H1 (cell line): ENCODE results near the gene CDC42BPB. TPM values are rescaled to one million over a fixed set of nuclear protein-coding genes. Genes with fewer than 3 reads are reported as not detected.

Experiments used
- CTCF ChIA-PET: fragments of 300-600 bp; sonication (Branson Sonifier 250); formaldehyde crosslinking; loops from one replicate; lab custom pipeline; 2021; ENCODE audit not compliant: partially characterized antibody; lab: Charles Lee
- POLR2A ChIA-PET: fragments of 300-600 bp; sonication (Branson Sonifier 250); formaldehyde crosslinking; loops from one replicate; lab custom pipeline; 2021; ENCODE audit warnings: inconsistent platforms; ENCODE audit not compliant: partially characterized antibody; lab: Charles Lee
- DNase-seq, 2 experiments: peaks; one replicate each; pipeline versions ENCODE4 v3.0.0 to v3.0.0-alpha.2; 2010 to 2022; ENCODE audit warnings: low spot score in 2 of 2, low read depth in 1 of 2, mixed read lengths in 1 of 2
- FAIRE-seq: peaks from 2 replicates; lab custom pipeline; 2011; peaks lifted over from hg19 to GRCh38; lab: Jason Lieb, UNC
- H2AFZ ChIP-seq: 2 replicates; pipeline ENCODE4 v1.8.1; 2012; ENCODE audit warnings: low read length, inconsistent platforms
- H2AK5ac ChIP-seq: 2 replicates; pipeline ENCODE4 v1.6.1; 2013; ENCODE audit warnings: low read depth, low read length
- H2BK120ac ChIP-seq: replicated peaks from 2 replicates; pipeline ENCODE3; 2013; ENCODE audit warnings: low read depth, low read length, inconsistent platforms
- H2BK12ac ChIP-seq: 2 replicates; pipeline ENCODE4 v1.6.1; 2013; ENCODE audit warnings: low read depth, low read length
- H2BK15ac ChIP-seq: 2 replicates; pipeline ENCODE4 v1.6.1; 2013; ENCODE audit warnings: low read length
- H2BK20ac ChIP-seq: 2 replicates; pipeline ENCODE4 v1.6.1; 2013; ENCODE audit warnings: low read length
- H2BK5ac ChIP-seq: 2 replicates; pipeline ENCODE4 v1.6.1; 2013; ENCODE audit warnings: low read depth, low read length
- H3K14ac ChIP-seq: 2 replicates; pipeline ENCODE4 v1.6.1; 2013; ENCODE audit warnings: inconsistent platforms; ENCODE audit not compliant: insufficient read length
- H3K18ac ChIP-seq: 2 replicates; pipeline ENCODE4 v1.6.1; 2013; ENCODE audit warnings: low read length; ENCODE audit errors: extremely low read depth
- H3K23ac ChIP-seq: 2 replicates; pipeline ENCODE4 v1.6.1; 2013; ENCODE audit warnings: inconsistent platforms; ENCODE audit not compliant: insufficient read length
- H3K23me2 ChIP-seq: 2 replicates; pipeline ENCODE4 v1.6.1; 2013; ENCODE audit warnings: low read depth, low read length
- H3K27ac ChIP-seq: 2 replicates; pipeline ENCODE4 v1.6.1; 2011; ENCODE audit warnings: low read depth, low read length, inconsistent platforms
- H3K27me3 ChIP-seq, 4 experiments: replicated peaks in 1 of 4; 1 replicate in 1 of 4; 2 replicates in 3 of 4; pipeline versions ENCODE4 v1.6.1 to v1.8.1; 2011 to 2013; ENCODE audit warnings: low read length in 3 of 4, mild to moderate bottlenecking in 3 of 4, inconsistent platforms in 2 of 4, mixed read lengths in 2 of 4, moderate library complexity in 1 of 4; ENCODE audit not compliant: control insufficient read depth in 3 of 4, insufficient read depth in 3 of 4; ENCODE audit errors: extremely low read depth in 1 of 4
- H3K36me3 ChIP-seq, 4 experiments: 2 replicates each; pipeline versions ENCODE4 v1.6.1 to v1.8.1; 2011 to 2013; ENCODE audit warnings: mild to moderate bottlenecking in 4 of 4, low read length in 3 of 4, moderate library complexity in 2 of 4, control low read depth in 1 of 4, inconsistent platforms in 1 of 4; ENCODE audit not compliant: insufficient read depth in 4 of 4, control insufficient read depth in 2 of 4
- H3K4ac ChIP-seq: replicated peaks from 2 replicates; pipeline ENCODE3; 2013; ENCODE audit warnings: low read length, low read depth, mixed read lengths, inconsistent platforms; ENCODE audit not compliant: insufficient read length
- H3K4me1 ChIP-seq, 4 experiments: replicated peaks in 1 of 4; 1 replicate in 1 of 4; 2 replicates in 3 of 4; pipeline versions ENCODE4 v1.6.1 to v1.8.1; 2011 to 2013; ENCODE audit warnings: low read length in 3 of 4, inconsistent platforms in 2 of 4, mixed read lengths in 1 of 4; ENCODE audit not compliant: insufficient read depth in 4 of 4, control insufficient read depth in 3 of 4
- H3K4me2 ChIP-seq, 2 experiments: 2 replicates each; pipeline versions ENCODE4 v1.6.1 to v1.8.1; 2011 to 2013; ENCODE audit warnings: low read depth in 2 of 2, low read length in 2 of 2, control low read depth in 1 of 2, inconsistent platforms in 1 of 2, mild to moderate bottlenecking in 1 of 2; ENCODE audit not compliant: insufficient read depth in 1 of 2
- H3K4me3 ChIP-seq, 4 experiments: fragments of 200-600, 300-600 bp in 1 of 4; sonication (generic), shearing (Covaris generic), sonication (Bioruptor Twin) in 1 of 4; 2 replicates each; pipeline versions ENCODE4 v1.5.1 to v1.8.1; 2011 to 2016; ENCODE audit warnings: low read length in 4 of 4, low read depth in 3 of 4, control low read depth in 2 of 4, inconsistent platforms in 2 of 4, mild to moderate bottlenecking in 2 of 4, mixed read lengths in 1 of 4, moderate library complexity in 1 of 4; ENCODE audit not compliant: insufficient read depth in 2 of 4; ENCODE audit errors: extremely low read depth in 1 of 4
- H3K56ac ChIP-seq: replicated peaks from 2 replicates; pipeline ENCODE3; 2013; ENCODE audit warnings: low read depth, mild to moderate bottlenecking, mixed read lengths, low read length, inconsistent platforms; ENCODE audit not compliant: insufficient read length
- H3K79me1 ChIP-seq: 2 replicates; pipeline ENCODE4 v1.6.1; 2013; ENCODE audit warnings: low read depth, low read length, control low read depth
- H3K79me2 ChIP-seq, 2 experiments: 2 replicates each; pipeline versions ENCODE4 v1.6.1 to v1.8.1; 2012 to 2013; ENCODE audit warnings: low read length in 2 of 2, mild to moderate bottlenecking in 2 of 2, inconsistent platforms in 1 of 2; ENCODE audit not compliant: insufficient read depth in 2 of 2, control insufficient read depth in 1 of 2
- H3K9ac ChIP-seq, 4 experiments: replicated peaks in 1 of 4; 1 replicate in 1 of 4; 2 replicates in 3 of 4; pipeline versions ENCODE4 v1.6.1 to v1.8.1; 2011 to 2013; ENCODE audit warnings: low read depth in 3 of 4, low read length in 3 of 4, control low read depth in 2 of 4, mild to moderate bottlenecking in 2 of 4, moderate library complexity in 2 of 4, inconsistent platforms in 1 of 4; ENCODE audit errors: extremely low read depth in 1 of 4
- H3K9me3 ChIP-seq, 2 experiments: 2 replicates each; pipeline versions ENCODE4 v1.6.1 to v1.8.1; 2012 to 2013; ENCODE audit warnings: mild to moderate bottlenecking in 2 of 2, moderate library complexity in 2 of 2, control low read depth in 1 of 2, inconsistent platforms in 1 of 2, low read depth in 1 of 2, low read length in 1 of 2, mixed read lengths in 1 of 2; ENCODE audit not compliant: insufficient read depth in 2 of 2
- H4K20me1 ChIP-seq, 2 experiments: replicated peaks in 1 of 2; 2 replicates each; pipeline versions ENCODE3 to v1.8.1; 2011 to 2013; ENCODE audit warnings: inconsistent platforms in 2 of 2, low read length in 2 of 2, mild to moderate bottlenecking in 1 of 2; ENCODE audit not compliant: insufficient read depth in 2 of 2, control insufficient read depth in 1 of 2
- H4K5ac ChIP-seq: 2 replicates; pipeline ENCODE4 v1.6.1; 2013; ENCODE audit warnings: low read length, low read depth, mixed read lengths, inconsistent platforms; ENCODE audit not compliant: insufficient read length
- H4K8ac ChIP-seq: 2 replicates; pipeline ENCODE4 v1.8.0; 2013; ENCODE audit warnings: mild to moderate bottlenecking, moderate library complexity, low read length, inconsistent platforms; ENCODE audit not compliant: insufficient read depth; ENCODE audit errors: extremely low read depth
- H4K91ac ChIP-seq: replicated peaks from 2 replicates; pipeline ENCODE3; 2013; ENCODE audit warnings: low read length, mixed read lengths, inconsistent platforms; ENCODE audit not compliant: insufficient read length
- KDM4A ChIP-seq: IDR thresholded peaks from one replicate; pipeline ENCODE4 v1.7.1; 2012; ENCODE audit warnings: low read depth, mild to moderate bottlenecking, moderate library complexity, low read length, inconsistent platforms; ENCODE audit not compliant: severe bottlenecking
- MAFK ChIP-seq: IDR thresholded peaks from 2 replicates; pipeline ENCODE4 v1.6.1; 2012; ENCODE audit warnings: low read depth, mild to moderate bottlenecking, improper control_type of control experiment, low read length
- SP1 ChIP-seq: IDR thresholded peaks from 2 replicates; pipeline ENCODE4 v1.6.1; 2011; ENCODE audit warnings: low read depth, low read length
- WGBS, 2 experiments: shearing (Covaris generic) in 1 of 2; methylation state at CpG; one replicate each; pipeline versions ENCODE4 v1.1.6 to v1.1.7; 2013 to 2015; ENCODE audit warnings: low lambda C conversion rate in 2 of 2, mixed read lengths in 2 of 2, inconsistent platforms in 1 of 2, low coverage in 1 of 2, missing lambda C conversion rate in 1 of 2; ENCODE audit not compliant: insufficient replicate concordance in 2 of 2, insufficient coverage in 1 of 2, insufficient read length in 1 of 2; ENCODE audit errors: extremely low coverage in 1 of 2, missing lambda C conversion rate in 1 of 2; 5-methylcytosine and 5-hydroxymethylcytosine counted together
- polyA plus RNA-seq, 7 experiments: library from polyadenylated mRNA; depleted of rRNA in 3 of 7; stranded (reverse) in 5 of 7; unstranded in 2 of 7; fragments of >200 nt in 5 of 7; fragments of 200-250 nt in 2 of 7; gene quantifications; 1 replicate in 5 of 7; 2 replicates in 1 of 7; 4 replicates in 1 of 7; pipeline versions ENCODE4 v1.2.1 to v1.2.3, GENCODE V29; 2011 to 2013; ENCODE audit warnings: missing spikeins in 2 of 7, mixed read lengths in 2 of 7
- total RNA-seq: library from RNA; stranded (reverse); fragmentation: NEBNext Ultra II Directional; extraction: Animal tissue kit (Norgen Biotek cat#: 25700); gene quantifications from 2 replicates; pipeline ENCODE4 v1.2.1, GENCODE V29; 2021
- TF ChIP-seq, protein P1 (sequence below), 3 experiments: IDR thresholded peaks; 1 replicate in 2 of 3; 2 replicates in 1 of 3; pipeline versions ENCODE4 v1.5.1 to v1.6.1; 2011; ENCODE audit warnings: low read length in 3 of 3, mild to moderate bottlenecking in 3 of 3, inconsistent platforms in 2 of 3, low read depth in 1 of 3, moderate library complexity in 1 of 3; ENCODE audit not compliant: insufficient read depth in 1 of 3; ENCODE audit errors: control extremely low read depth in 1 of 3

CDC42BPB gene
- total and polyA plus RNA-seq, 2 of the 8 experiments (the other 6 are each of a cell fraction or from before 2014, with no cell fraction given), result 51.2 to 88.2 TPM

DNA sequence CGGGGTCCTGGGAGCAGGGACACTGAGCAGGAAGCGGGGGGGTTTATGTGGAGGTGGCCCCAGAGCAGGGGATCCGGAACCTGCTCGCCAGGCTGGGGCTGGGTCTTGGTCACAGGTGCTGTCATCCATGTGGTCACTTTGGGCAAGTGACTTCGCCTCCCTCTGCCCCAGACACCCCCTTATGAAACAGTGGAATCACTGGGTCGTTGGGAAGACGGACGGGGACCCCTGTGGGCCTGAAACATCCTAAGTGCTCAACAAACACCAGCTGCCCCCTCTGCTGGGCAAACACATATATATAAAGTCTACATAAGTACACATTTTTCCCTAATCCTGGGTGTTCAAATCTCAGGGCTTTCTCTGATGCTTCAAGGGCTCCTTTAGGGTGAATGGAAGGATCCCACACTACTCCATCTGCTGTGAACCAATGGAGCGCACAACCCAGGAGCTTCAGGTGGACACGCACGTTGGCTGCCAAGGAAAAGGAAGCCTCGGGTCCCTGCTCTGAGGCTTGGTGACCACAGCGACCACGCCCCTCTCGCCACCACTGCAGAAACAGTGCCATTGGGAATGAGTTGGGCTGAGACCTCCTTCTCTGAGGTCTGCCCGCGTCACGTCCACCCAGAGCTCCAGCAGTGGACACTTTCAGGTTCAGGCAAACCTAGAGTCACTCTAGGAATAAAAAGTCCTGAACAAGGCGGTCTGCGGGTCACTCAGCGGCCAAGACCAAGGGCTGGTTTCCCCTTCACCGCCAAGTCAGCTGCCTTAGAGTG, 54.6 kb downstream of the CDC42BPB start:
- H2BK12ac ChIP-seq, result no peak overlapping the region
- peaks cover 0 to 25% (median 6%) of the 10 kb centered on the region in 4 experiments; a peak in 5 of 8 replicates for H3K36me3 ChIP-seq

More for the DNA sequence above, 54.6 kb downstream of the CDC42BPB start:
- Histone ChIP-seq H3K23me2 (no peaks in the 10 kb centered on the region), H3K18ac (no peak overlapping the region), H4K91ac (no peak overlapping the region), H3K14ac (no peak overlapping the region), H3K9ac (no peak overlapping the region; a peak in 1 of 7 replicates), H2BK5ac (no peak overlapping the region), H3K4ac (no peak overlapping the region), H3K4me2 (no peak overlapping the region), H3K79me2 (no peaks in the 10 kb centered on the region), H3K23ac (no peak overlapping the region), H3K56ac (no peak overlapping the region), H4K5ac (no peak overlapping the region), H3K79me1 (peaks cover 10% of the 10 kb centered on the region; the same call in 1 of the 2 replicates), H3K27ac (no peak overlapping the region), H2BK15ac (no peak overlapping the region), H4K8ac (no peak overlapping the region), H2AK5ac (no peak overlapping the region), H2BK20ac (no peak overlapping the region), H3K4me3 (no peak overlapping the region), H2AFZ (no peak overlapping the region), H3K27me3 (no peaks in the 10 kb centered on the region), H2BK120ac (no peak overlapping the region), H3K4me1 (no peaks in the 10 kb centered on the region), H4K20me1 (peaks cover 7 to 13% of the 10 kb centered on the region in 2 experiments), H3K9me3 (no peaks in the 10 kb centered on the region)
- CTCF ChIA-PET, result interaction anchor here (0.6 to 1.4 kb wide), 5 partner anchors 9 to 1177 kb away, joined by 3 to 7 read pairs (median 3); partner anchors contain the start of gene CDC42BPB
- no peak for FAIRE-seq
- 94% methylated on average over 22 of the region's 22 CpGs; no CpG with 5 or more reads in 1 of the 2 experiments for WGBS, 2 experiments
- DNase-seq, result no peak
- POLR2A ChIA-PET, result interaction anchor here (1.0 kb wide), 1 partner anchor 341 kb away, joined by 3 read pairs; no protein-coding TSS in a partner anchor
- TF ChIP-seq SP1, result no peak
- TF ChIP-seq, protein P1, sequence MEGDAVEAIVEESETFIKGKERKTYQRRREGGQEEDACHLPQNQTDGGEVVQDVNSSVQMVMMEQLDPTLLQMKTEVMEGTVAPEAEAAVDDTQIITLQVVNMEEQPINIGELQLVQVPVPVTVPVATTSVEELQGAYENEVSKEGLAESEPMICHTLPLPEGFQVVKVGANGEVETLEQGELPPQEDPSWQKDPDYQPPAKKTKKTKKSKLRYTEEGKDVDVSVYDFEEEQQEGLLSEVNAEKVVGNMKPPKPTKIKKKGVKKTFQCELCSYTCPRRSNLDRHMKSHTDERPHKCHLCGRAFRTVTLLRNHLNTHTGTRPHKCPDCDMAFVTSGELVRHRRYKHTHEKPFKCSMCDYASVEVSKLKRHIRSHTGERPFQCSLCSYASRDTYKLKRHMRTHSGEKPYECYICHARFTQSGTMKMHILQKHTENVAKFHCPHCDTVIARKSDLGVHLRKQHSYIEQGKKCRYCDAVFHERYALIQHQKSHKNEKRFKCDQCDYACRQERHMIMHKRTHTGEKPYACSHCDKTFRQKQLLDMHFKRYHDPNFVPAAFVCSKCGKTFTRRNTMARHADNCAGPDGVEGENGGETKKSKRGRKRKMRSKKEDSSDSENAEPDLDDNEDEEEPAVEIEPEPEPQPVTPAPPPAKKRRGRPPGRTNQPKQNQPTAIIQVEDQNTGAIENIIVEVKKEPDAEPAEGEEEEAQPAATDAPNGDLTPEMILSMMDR (IDR thresholded peaks at IDR 0.05; ENCODE audit: control extremely low read depth in 1 of 3, insufficient read depth in 1 of 3, low read depth in 1 of 3, low read length in 3 of 3), result peak in 2 of 3 experiments; percentile 15 to 17; a peak in 2 of 4 replicates
- no peak for TF ChIP-seq MAFK
- TF ChIP-seq KDM4A, result no peak
